Measurements from ENCODE around the gene GABBR2. TPM values are rescaled to one million over a fixed set of nuclear protein-coding genes. Genes with fewer than 3 reads are reported as not detected.
"Not testable (repeated sequence)": the region's sequence is repeated elsewhere in the genome, so short reads cannot be mapped to it uniquely, and the experiment has no call there.

Gene GABBR2
- total RNA-seq, 1 experiment from 2014 or later: not detected

- CTCF ChIA-PET: interaction anchor here (0.9 kb wide), 1 partner anchor 354 kb away, joined by 3 read pairs; the partner anchor contains the start of gene TRMO
- TF ChIP-seq, protein P1, sequence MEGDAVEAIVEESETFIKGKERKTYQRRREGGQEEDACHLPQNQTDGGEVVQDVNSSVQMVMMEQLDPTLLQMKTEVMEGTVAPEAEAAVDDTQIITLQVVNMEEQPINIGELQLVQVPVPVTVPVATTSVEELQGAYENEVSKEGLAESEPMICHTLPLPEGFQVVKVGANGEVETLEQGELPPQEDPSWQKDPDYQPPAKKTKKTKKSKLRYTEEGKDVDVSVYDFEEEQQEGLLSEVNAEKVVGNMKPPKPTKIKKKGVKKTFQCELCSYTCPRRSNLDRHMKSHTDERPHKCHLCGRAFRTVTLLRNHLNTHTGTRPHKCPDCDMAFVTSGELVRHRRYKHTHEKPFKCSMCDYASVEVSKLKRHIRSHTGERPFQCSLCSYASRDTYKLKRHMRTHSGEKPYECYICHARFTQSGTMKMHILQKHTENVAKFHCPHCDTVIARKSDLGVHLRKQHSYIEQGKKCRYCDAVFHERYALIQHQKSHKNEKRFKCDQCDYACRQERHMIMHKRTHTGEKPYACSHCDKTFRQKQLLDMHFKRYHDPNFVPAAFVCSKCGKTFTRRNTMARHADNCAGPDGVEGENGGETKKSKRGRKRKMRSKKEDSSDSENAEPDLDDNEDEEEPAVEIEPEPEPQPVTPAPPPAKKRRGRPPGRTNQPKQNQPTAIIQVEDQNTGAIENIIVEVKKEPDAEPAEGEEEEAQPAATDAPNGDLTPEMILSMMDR (IDR thresholded peaks at IDR 0.05; ENCODE audit: unreplicated experiment): no peak
Measured at GRCh38 chr9:98276907-98277469, 431.7 kb downstream of the GABBR2 start.

GRCh38 chr9:98275159-98275558 is 433.6 kb downstream of the GABBR2 start:
- no peaks in the 10 kb centered on the region for H3K9me3 Mint-ChIP-seq (ENCODE audit: unreplicated experiment)
- no peaks in the 10 kb centered on the region for H3K36me3 Mint-ChIP-seq (ENCODE audit: insufficient read depth, unreplicated experiment)
- no peaks in the 10 kb centered on the region for H3K4me1 Mint-ChIP-seq (ENCODE audit: insufficient read depth, unreplicated experiment)
- H3K27me3 Mint-ChIP-seq (ENCODE audit: insufficient read depth, unreplicated experiment): peaks cover 55% of the 10 kb centered on the region
- H3K27ac Mint-ChIP-seq (ENCODE audit: low read depth, unreplicated experiment): no peak overlapping the region
- no peak overlapping the region for H3K4me3 Mint-ChIP-seq (ENCODE audit: unreplicated experiment)
- POLR2A ChIA-PET: no interaction called here
- BruUV-seq (replicated peaks): no TSS peak
- no peak for DNase-seq (ENCODE audit: unreplicated experiment)
- TF ChIP-seq, protein P1 (IDR thresholded peaks at IDR 0.05; ENCODE audit: unreplicated experiment): no peak
- intact Hi-C loops (cut with micrococcal nuclease): no loop called here
- CTCF ChIA-PET: no interaction called here

More at GRCh38 chr9:98276907-98277469, 431.7 kb downstream of the GABBR2 start:
- Mint-ChIP-seq H3K4me3 (ENCODE audit: unreplicated experiment) (no peak overlapping the region), H3K36me3 (ENCODE audit: insufficient read depth, unreplicated experiment) (no peaks in the 10 kb centered on the region), H3K9me3 (ENCODE audit: unreplicated experiment) (no peaks in the 10 kb centered on the region), H3K27ac (ENCODE audit: low read depth, unreplicated experiment) (no peak overlapping the region), H3K27me3 (ENCODE audit: insufficient read depth, unreplicated experiment) (peaks cover 59% of the 10 kb centered on the region), H3K4me1 (ENCODE audit: insufficient read depth, unreplicated experiment) (no peaks in the 10 kb centered on the region)
- POLR2A ChIA-PET: no interaction called here
- no TSS peak for BruUV-seq (replicated peaks)
- no peak for DNase-seq (ENCODE audit: unreplicated experiment)
- intact Hi-C loops (cut with micrococcal nuclease): no loop called here

GRCh38 chr9:98272083-98272482 is 436.7 kb downstream of the GABBR2 start:
- TF ChIP-seq, protein P1 (IDR thresholded peaks at IDR 0.05; ENCODE audit: unreplicated experiment): no peak
- Mint-ChIP-seq H3K4me3 (ENCODE audit: unreplicated experiment) (no peak overlapping the region), H3K9me3 (ENCODE audit: unreplicated experiment) (no peaks in the 10 kb centered on the region), H3K36me3 (ENCODE audit: insufficient read depth, unreplicated experiment) (no peaks in the 10 kb centered on the region), H3K27me3 (ENCODE audit: insufficient read depth, unreplicated experiment) (peaks cover 35% of the 10 kb centered on the region), H3K27ac (ENCODE audit: low read depth, unreplicated experiment) (no peak overlapping the region), H3K4me1 (ENCODE audit: insufficient read depth, unreplicated experiment) (peaks cover 12% of the 10 kb centered on the region)
- CTCF ChIA-PET: interaction anchor here (1.7 kb wide), 1 partner anchor 9 kb away, joined by 3 read pairs; no protein-coding TSS in a partner anchor
- no TSS peak for BruUV-seq (replicated peaks)
- no peak for DNase-seq (ENCODE audit: unreplicated experiment)
- intact Hi-C loops (cut with micrococcal nuclease): no loop called here
- POLR2A ChIA-PET: interaction anchor here (0.5 to 0.7 kb wide), 4 partner anchors 18 to 475 kb away, joined by 3 read pairs; no protein-coding TSS in a partner anchor

GRCh38 chr9:98271479-98271878 is 437.3 kb downstream of the GABBR2 start:
- intact Hi-C loops (cut with micrococcal nuclease): no loop called here
- H3K27ac Mint-ChIP-seq (ENCODE audit: low read depth, unreplicated experiment): no peak overlapping the region
- no peaks in the 10 kb centered on the region for H3K36me3 Mint-ChIP-seq (ENCODE audit: insufficient read depth, unreplicated experiment)
- no peak overlapping the region for H3K4me3 Mint-ChIP-seq (ENCODE audit: unreplicated experiment)
- TF ChIP-seq, protein P1 (IDR thresholded peaks at IDR 0.05; ENCODE audit: unreplicated experiment): no peak
- POLR2A ChIA-PET: interaction anchor here (0.5 to 0.7 kb wide), 4 partner anchors 17 to 476 kb away, joined by 3 read pairs; no protein-coding TSS in a partner anchor
- no TSS peak for BruUV-seq (replicated peaks)
- H3K27me3 Mint-ChIP-seq (ENCODE audit: insufficient read depth, unreplicated experiment): peaks cover 29% of the 10 kb centered on the region
- H3K9me3 Mint-ChIP-seq (ENCODE audit: unreplicated experiment): no peaks in the 10 kb centered on the region
- CTCF ChIA-PET: interaction anchor here (1.7 kb wide), 1 partner anchor 9 kb away, joined by 3 read pairs; no protein-coding TSS in a partner anchor
- H3K4me1 Mint-ChIP-seq (ENCODE audit: insufficient read depth, unreplicated experiment): peaks cover 14% of the 10 kb centered on the region
- no peak for DNase-seq (ENCODE audit: unreplicated experiment)

- H3K9me3 Mint-ChIP-seq (ENCODE audit: unreplicated experiment); H3K27ac Mint-ChIP-seq (ENCODE audit: low read depth, unreplicated experiment); POLR2A ChIA-PET; DNase-seq (ENCODE audit: unreplicated experiment); intact Hi-C loops (cut with micrococcal nuclease); H3K36me3 Mint-ChIP-seq (ENCODE audit: insufficient read depth, unreplicated experiment); H3K4me3 Mint-ChIP-seq (ENCODE audit: unreplicated experiment); BruUV-seq (replicated peaks): not testable (repeated sequence)
- H3K27me3 Mint-ChIP-seq (ENCODE audit: insufficient read depth, unreplicated experiment): peaks cover 22% of the 10 kb centered on the region
- peaks cover 14% of the 10 kb centered on the region for H3K4me1 Mint-ChIP-seq (ENCODE audit: insufficient read depth, unreplicated experiment)
- CTCF ChIA-PET: interaction anchor here (0.7 kb wide), 1 partner anchor 46 kb away, joined by 3 read pairs; no protein-coding TSS in a partner anchor
Measured at GRCh38 chr9:98270284-98270683, 438.5 kb downstream of the GABBR2 start.

GRCh38 chr9:98269652-98270051 is 439.1 kb downstream of the GABBR2 start:
- H3K36me3 Mint-ChIP-seq (ENCODE audit: insufficient read depth, unreplicated experiment); H3K27ac Mint-ChIP-seq (ENCODE audit: low read depth, unreplicated experiment); BruUV-seq (replicated peaks); POLR2A ChIA-PET; H3K9me3 Mint-ChIP-seq (ENCODE audit: unreplicated experiment); DNase-seq (ENCODE audit: unreplicated experiment); H3K4me3 Mint-ChIP-seq (ENCODE audit: unreplicated experiment); intact Hi-C loops (cut with micrococcal nuclease); CTCF ChIA-PET: not testable (repeated sequence)
- H3K4me1 Mint-ChIP-seq (ENCODE audit: insufficient read depth, unreplicated experiment): peaks cover 14% of the 10 kb centered on the region
- peaks cover 22% of the 10 kb centered on the region for H3K27me3 Mint-ChIP-seq (ENCODE audit: insufficient read depth, unreplicated experiment)

All from MCF 10A (cell line).